COLO668 (cell line): ENCODE data around the gene RIMBP3B.
"Not testable (repeated sequence)": the region's sequence is repeated elsewhere in the genome, so short reads cannot be mapped to it uniquely, and the experiment has no call there.

Source experiments
- DNase-seq: peaks from one replicate; lab custom pipeline; 2025; ENCODE audit not compliant: unreplicated experiment; lab: John Stamatoyannopoulos, UW

The RIMBP3B gene

DNA sequence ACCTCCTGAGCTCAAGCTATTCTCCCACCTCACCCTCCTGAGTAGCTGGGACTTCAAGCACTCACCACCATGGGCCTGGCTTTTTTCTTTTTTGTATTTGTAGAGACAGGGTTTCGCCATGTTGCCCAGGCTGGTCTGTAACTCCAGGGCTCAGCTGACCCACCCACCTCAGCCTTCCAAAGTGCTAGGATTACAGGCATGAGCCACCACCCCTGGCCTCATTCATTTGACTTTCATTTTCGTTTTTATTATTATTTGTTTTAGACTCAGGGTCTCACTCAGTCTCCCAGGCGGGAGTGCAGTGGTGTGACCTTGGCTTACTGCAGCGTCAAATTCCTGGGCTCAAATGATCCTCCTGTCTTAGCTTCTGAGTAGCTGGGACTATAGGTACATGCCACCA, 24.2 kb downstream of the RIMBP3B start:
- not testable (repeated sequence) for DNase-seq

DNA sequence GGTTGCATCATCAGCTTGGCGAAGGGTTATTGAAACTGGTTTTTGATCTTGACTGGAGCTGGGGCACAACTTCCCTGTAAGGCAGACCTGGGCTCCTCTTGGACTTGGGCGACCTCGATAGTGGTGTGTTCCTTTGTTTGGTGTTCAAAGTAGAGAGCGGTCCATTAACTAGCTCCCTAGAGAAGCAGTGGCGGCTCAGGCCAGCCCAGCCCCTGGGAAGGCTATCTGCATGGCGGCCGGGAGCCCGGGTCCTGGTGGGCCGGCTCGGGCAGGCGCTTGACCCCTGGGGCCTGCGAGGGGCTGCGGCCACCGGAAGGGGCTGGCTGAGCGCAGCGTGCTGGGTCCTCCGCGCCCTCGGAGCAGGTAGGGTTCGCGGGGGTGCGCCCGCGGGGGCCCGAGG, 32.8 kb downstream of the RIMBP3B start:
- DNase-seq: not testable (repeated sequence)

- DNase-seq: not testable (repeated sequence)
These were observed 33.7 kb downstream of the RIMBP3B start, which contains the start of gene HIC2 for GRCh38 chr22:21417227-21417746. HIC2 (plus strand) TSS chr22:21417371; CDS start chr22:21442832, 25,461 bp downstream.

- DNase-seq: not testable (repeated sequence)
These were observed 34.3 kb downstream of the RIMBP3B start for GRCh38 chr22:21417853-21418252.

DNA sequence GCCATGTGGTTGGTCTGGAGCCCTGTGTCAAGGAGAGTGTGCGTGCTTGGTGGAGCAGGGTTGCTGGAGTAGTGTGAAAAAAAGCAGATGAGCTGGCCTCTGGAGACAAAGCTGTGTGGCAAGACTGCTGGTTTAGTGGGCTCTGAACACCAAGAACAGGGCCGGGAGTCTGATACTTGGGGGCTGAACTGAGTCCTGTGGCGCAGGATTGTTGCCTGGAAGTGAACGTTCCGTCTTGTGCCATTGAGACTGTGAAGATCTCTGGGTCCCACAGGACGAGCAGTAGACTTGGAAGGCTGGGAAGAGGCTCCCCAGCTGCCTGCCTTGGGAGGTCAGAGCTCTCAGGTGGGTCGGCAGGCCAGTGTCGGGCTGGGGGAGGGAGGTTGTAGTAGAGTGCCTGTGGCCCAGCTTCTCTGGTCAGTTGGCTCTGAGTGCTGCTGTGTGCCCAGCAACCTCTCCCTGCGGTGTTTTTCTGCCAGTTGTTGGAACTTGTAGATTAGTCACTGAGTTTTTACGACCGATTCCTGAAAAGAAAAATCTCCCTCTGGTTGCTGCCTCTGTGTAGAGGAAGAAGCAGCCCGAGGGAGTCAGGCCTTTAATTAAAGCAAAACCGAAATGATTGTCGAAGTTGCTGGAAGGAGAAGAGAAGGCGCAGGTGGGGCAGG, 35.6 kb downstream of the RIMBP3B start:
- not testable (repeated sequence) for DNase-seq

GRCh38 chr22:21420180-21420763, 36.7 kb downstream of the RIMBP3B start:
- DNase-seq: not testable (repeated sequence)

DNA sequence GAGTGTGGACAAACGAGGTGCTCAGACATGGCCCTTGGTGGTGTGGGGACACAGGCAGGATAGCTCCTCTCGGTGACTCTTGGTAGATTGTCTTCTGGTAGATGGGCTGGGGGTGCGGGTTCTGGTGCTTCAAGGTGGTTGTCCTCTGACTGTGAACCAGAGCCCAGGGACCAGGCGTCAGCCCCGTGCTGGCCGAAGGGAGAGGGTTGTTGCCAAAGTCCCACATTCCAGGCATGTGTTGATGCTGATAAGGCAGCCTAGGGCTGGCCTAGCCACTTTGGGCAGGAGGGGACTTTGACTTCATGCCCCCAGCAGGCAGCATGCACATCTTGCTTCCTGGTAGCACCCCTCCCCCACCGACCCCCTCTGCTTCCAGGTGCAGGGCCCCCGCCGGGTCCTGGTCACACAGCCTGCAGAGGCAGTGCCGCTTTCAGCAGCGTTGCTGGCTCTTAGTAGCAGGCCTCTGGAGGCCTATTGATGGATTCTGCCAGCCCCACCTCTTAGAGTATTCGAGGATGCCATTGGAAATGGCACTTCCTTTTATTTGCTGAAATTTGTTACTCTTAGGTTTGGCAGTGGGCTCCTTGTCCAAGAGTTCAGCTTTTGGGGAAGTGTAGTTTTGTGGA, 40.6 kb downstream of the RIMBP3B start:
- DNase-seq: not testable (repeated sequence)

- DNase-seq: not testable (repeated sequence)
These were observed 51.1 kb downstream of the RIMBP3B start for GRCh38 chr22:21434378-21435233.

DNA sequence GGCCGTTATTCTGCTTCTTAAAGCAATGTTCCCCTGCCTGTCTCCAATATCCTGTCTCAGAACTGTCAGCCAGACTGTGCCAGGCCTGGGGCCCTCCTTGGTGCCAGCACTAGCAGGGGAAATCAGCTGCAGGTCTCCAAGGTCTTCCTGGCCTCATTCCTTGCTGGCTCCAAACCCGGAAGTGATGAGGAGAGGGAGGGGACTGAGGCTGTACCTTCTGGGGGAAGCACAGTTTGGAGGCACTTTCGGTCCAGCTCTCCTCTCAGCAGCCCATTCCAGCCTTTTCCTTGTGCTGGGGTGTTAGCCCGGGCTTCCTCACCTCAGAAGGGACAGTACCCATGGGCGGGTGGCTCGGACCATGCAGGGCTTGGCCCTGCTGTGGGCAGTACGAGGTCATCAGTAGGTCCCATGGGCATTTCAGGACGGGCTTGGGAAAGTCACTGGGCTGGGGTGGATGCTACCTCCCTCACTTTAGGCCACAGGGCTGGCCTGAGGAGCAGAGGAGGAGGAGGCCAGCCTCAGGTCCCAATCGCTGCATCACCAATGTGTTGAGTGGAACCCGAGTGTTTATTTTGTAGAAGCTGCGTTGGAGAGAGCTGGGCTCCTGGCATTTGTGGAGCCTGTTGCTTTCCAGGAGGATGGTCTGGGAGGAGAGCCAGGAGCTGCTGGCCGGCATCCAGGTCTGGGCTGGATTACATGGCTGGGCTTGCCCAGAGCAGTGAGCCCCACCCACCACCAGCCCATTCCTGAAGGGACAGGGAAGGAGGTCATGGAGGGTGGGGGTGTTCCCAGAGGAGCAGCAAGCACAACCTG, 52.7 kb downstream of the RIMBP3B start:
- DNase-seq: not testable (repeated sequence)

DNA sequence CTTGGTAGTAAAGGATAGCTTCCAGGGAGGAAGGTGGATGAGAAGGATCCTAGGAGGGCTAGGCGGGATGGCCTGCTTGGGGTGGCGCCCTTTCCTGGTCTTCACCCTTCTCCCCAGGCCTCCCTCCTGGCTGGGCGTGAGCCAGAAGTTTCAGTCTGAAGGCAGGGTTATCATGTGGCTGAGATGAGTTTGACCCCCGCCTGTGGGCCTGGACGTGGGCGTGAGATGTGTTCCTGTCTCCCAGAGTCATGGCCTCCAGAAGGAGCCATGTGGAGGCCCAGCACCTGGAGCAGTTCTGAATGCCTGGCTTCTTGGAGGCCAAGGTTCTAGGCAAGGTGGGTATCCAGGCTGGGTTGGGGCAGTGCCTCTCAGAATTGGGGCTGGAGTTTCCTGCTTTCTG, 54.5 kb downstream of the RIMBP3B start:
- not testable (repeated sequence) for DNase-seq
